Prostate gland (tissue), 2 donors: Measurements from ENCODE around the gene DNAJC6. TPM values are rescaled to one million over a fixed set of nuclear protein-coding genes. Genes with fewer than 3 reads are reported as not detected.

Experiments used
- DNase-seq: peaks from one replicate; pipeline ENCODE4 v3.0.0-alpha.2; 2019; ENCODE audit warnings: low spot score
- H3K27ac ChIP-seq, 2 donors: fragments of 200-600 bp; sonication (generic); 2 replicates each; pipeline ENCODE4 v1.5.1; 2017 to 2019
- H3K27me3 ChIP-seq: fragments of 200-600 bp; sonication (generic); replicated peaks from 2 replicates; pipeline ENCODE4 v1.5.1; 2019; ENCODE audit not compliant: insufficient read depth
- H3K36me3 ChIP-seq, 2 donors: fragments of 200-600 bp; sonication (generic); 1 replicate in 1 of 2; 2 replicates in 1 of 2; pipeline versions ENCODE4 v1.5.1 to v1.8.1; 2017 to 2019
- H3K4me1 ChIP-seq: fragments of 200-600 bp; sonication (generic); replicated peaks from 2 replicates; pipeline ENCODE4 v1.5.1; 2019
- H3K4me3 ChIP-seq, 2 donors: fragments of 200-600 bp; sonication (generic); 2 replicates each; pipeline ENCODE4 v1.5.1; 2017 to 2019
- H3K9me3 ChIP-seq: fragments of 200-600 bp; sonication (generic); 2 replicates; pipeline ENCODE4 v1.5.1; 2017
- POLR2A ChIP-seq: fragments of 450-650 bp; IDR thresholded peaks from one replicate; pipeline ENCODE4 v1.6.1; 2016; ENCODE audit warnings: antibody characterized with exemption, mild to moderate bottlenecking
- POLR2AphosphoS5 ChIP-seq: sonication (generic); formaldehyde crosslinking; IDR thresholded peaks from one replicate; pipeline ENCODE4 v1.6.1; 2017; ENCODE audit warnings: antibody characterized with exemption
- WGBS: methylation state at CpG from one replicate; pipeline ENCODE4 v1.1.5; 2018; 5-methylcytosine and 5-hydroxymethylcytosine counted together
- intact Hi-C: fragments of 100-400 bp; cut with DNase I; formaldehyde crosslinking; loops from one replicate; pipeline ENCODE4 v1.14.2; 2022
- total RNA-seq, 2 donors: library from RNA; depleted of rRNA; stranded (reverse); fragments of >200 nt; gene quantifications; one replicate each; pipeline ENCODE4 v1.1.0, GENCODE V29; 2016
- TF ChIP-seq, protein P1 (sequence below), 4 experiments: fragments of 200-600 bp in 2 of 4; fragments of 450-650 bp in 2 of 4; sonication (generic) in 2 of 4; IDR thresholded peaks; 1 replicate in 3 of 4; 2 replicates in 1 of 4; pipeline ENCODE4 v1.5.1; 2016 to 2019; ENCODE audit warnings: antibody characterized with exemption in 4 of 4, mild to moderate bottlenecking in 2 of 4, moderate library complexity in 2 of 4

Gene DNAJC6
- total RNA-seq, 2 donors from 2014 or later, result 1.4 to 3.5 TPM

DNA sequence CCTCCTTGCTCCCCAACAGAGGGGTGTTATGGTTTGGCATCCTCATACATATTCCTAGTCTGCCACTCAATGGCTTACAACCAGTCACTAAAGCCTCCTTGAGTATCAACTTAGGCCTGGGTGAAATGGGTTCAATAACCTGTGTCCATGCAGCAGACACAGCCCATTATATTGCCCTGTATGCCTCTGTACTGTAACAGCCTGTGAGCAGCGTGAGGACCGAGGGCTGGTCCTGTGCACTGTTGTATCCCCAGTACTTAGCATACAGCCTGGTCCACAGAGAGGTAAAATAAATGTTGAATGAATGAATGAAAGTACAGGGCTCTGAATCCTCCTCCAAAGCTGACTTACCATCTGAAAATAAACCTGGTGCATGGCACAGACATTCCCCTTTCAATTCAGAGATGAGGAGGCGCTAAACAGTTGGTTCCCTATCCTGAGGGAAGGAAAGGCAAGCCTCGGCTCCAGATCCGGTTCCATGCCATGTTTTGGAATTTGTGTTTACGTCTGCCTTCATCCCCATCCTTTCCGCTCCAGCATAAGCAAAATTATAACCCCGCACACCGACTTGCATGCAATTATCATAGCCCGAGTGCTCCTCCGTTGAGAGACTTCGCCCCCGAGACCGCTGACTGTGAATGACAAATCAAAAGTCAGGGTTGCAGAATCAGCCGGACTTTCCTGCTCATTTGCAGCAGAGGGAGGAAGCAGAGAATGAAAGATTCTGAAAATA lies 45.0 kb upstream of the DNAJC6 start:
- Histone ChIP-seq H3K27me3 (no peaks in the 10 kb centered on the region), H3K4me3 (no peak overlapping the region), H3K4me1 (no peaks in the 10 kb centered on the region), H3K27ac (no peak overlapping the region), H3K9me3 (no peaks in the 10 kb centered on the region), H3K36me3 (no peaks in the 10 kb centered on the region)
- intact Hi-C loops, result no loop called here
- WGBS, result 17% methylated on average over 15 of the region's 15 CpGs
- TF ChIP-seq, protein P1, sequence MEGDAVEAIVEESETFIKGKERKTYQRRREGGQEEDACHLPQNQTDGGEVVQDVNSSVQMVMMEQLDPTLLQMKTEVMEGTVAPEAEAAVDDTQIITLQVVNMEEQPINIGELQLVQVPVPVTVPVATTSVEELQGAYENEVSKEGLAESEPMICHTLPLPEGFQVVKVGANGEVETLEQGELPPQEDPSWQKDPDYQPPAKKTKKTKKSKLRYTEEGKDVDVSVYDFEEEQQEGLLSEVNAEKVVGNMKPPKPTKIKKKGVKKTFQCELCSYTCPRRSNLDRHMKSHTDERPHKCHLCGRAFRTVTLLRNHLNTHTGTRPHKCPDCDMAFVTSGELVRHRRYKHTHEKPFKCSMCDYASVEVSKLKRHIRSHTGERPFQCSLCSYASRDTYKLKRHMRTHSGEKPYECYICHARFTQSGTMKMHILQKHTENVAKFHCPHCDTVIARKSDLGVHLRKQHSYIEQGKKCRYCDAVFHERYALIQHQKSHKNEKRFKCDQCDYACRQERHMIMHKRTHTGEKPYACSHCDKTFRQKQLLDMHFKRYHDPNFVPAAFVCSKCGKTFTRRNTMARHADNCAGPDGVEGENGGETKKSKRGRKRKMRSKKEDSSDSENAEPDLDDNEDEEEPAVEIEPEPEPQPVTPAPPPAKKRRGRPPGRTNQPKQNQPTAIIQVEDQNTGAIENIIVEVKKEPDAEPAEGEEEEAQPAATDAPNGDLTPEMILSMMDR (IDR thresholded peaks at IDR 0.05), result no peak
- no peak for TF ChIP-seq POLR2A
- TF ChIP-seq POLR2AphosphoS5, result no peak
- no peak for DNase-seq

- Histone ChIP-seq H3K9me3 (no peaks in the 10 kb centered on the region), H3K27ac (no peak overlapping the region), H3K27me3 (no peaks in the 10 kb centered on the region), H3K4me1 (no peaks in the 10 kb centered on the region), H3K36me3 (no peaks in the 10 kb centered on the region), H3K4me3 (peak overlapping the region; percentile 38 to 40)
- no peak for TF ChIP-seq POLR2AphosphoS5
- no peak for TF ChIP-seq POLR2A
- TF ChIP-seq, protein P1 (IDR thresholded peaks at IDR 0.05), result no peak
- no peak for DNase-seq
- intact Hi-C loops, result no loop called here
- 15% methylated on average over 7 of the region's 7 CpGs for WGBS
Observed at GRCh38 chr1:65265296-65265650, 44.1 kb upstream of the DNAJC6 start.

- Histone ChIP-seq H3K4me1 (no peaks in the 10 kb centered on the region), H3K9me3 (no peaks in the 10 kb centered on the region), H3K36me3 (no peaks in the 10 kb centered on the region), H3K27ac (no peak overlapping the region), H3K27me3 (no peaks in the 10 kb centered on the region), H3K4me3 (peak overlapping the region; percentile 38 to 40)
- DNase-seq, result peak; percentile 13
- intact Hi-C loops, result no loop called here
- WGBS, result 4% methylated on average over 59 of the region's 59 CpGs
- peak; percentile 19 for TF ChIP-seq POLR2AphosphoS5
- TF ChIP-seq, protein P1 (IDR thresholded peaks at IDR 0.05), result no peak
Observed at GRCh38 chr1:65265651-65266351, 43.5 kb upstream of the DNAJC6 start.

DNA sequence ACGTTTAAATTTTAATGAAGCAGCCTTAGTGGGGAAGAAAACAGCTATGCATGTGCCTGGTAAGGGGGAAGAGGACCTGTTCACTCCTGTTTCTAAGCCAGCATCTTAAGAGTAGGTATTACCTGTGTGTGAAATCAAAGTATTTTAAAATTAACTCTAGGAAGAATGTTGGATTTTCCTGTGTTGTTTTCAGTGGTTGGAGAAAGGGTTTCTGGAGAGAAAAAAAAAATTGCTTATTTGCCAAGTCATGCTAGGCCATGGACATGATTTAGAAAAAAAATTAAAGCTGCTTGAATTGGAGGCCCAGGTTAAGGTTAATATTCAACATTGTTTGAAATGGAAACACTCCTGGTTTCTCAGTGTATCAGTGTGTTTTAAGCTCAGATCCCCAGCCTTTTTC lies 42.9 kb upstream of the DNAJC6 start:
- no peaks in the 10 kb centered on the region for H3K4me1 ChIP-seq
- DNase-seq, result no peak

More for the DNA sequence above, 42.9 kb upstream of the DNAJC6 start:
- Histone ChIP-seq H3K36me3 (no peaks in the 10 kb centered on the region), H3K27ac (no peak overlapping the region), H3K9me3 (no peaks in the 10 kb centered on the region), H3K27me3 (no peaks in the 10 kb centered on the region), H3K4me3 (no peak overlapping the region)
- no peak for TF ChIP-seq POLR2A
- TF ChIP-seq, protein P1 (IDR thresholded peaks at IDR 0.05), result no peak
- TF ChIP-seq POLR2AphosphoS5, result no peak
- intact Hi-C loops, result no loop called here
- WGBS, result 33% methylated on average over 1 of the region's 1 CpG
